Lung (tissue), 12 donors: ENCODE data around the gene VGLL4. TPM values are rescaled to one million over a fixed set of nuclear protein-coding genes. Genes with fewer than 3 reads are reported as not detected.
A peak's percentile ranks its signal among the peaks of the same experiment; 100 is the strongest.

Experiments
- ATAC-seq: fragments of 200-7000 bp; cut with Tn5 transposase; one replicate; pipeline ENCODE4 v1.9.1; 2020; ENCODE audit warnings: moderate number of reproducible peaks; ENCODE audit not compliant: insufficient read depth, low FRiP score
- DNase-seq, 3 donors: peaks; one replicate each; pipeline ENCODE4 v3.0.0-alpha.2; 2013 to 2017
- H3K27ac ChIP-seq, 2 donors: one replicate each; pipeline ENCODE4 v1.5.1; 2013; ENCODE audit warnings: mild to moderate bottlenecking in 2 of 2, moderate library complexity in 2 of 2, control low read depth in 1 of 2, inconsistent platforms in 1 of 2, low read depth in 1 of 2, low read length in 1 of 2
- H3K27me3 ChIP-seq, 3 donors: one replicate each; pipeline ENCODE4 v1.5.1; 2013; ENCODE audit warnings: low read length in 2 of 3; ENCODE audit not compliant: control insufficient read depth in 3 of 3, insufficient read depth in 3 of 3
- H3K36me3 ChIP-seq, 4 donors: one replicate each; pipeline ENCODE4 v1.5.1; 2013; ENCODE audit warnings: low read length in 4 of 4, mild to moderate bottlenecking in 1 of 4, moderate library complexity in 1 of 4; ENCODE audit not compliant: control insufficient read depth in 4 of 4, insufficient read depth in 4 of 4
- H3K4me1 ChIP-seq, 5 donors: one replicate each; pipeline ENCODE4 v1.5.1; 2013; ENCODE audit warnings: low read length in 5 of 5, mild to moderate bottlenecking in 2 of 5, moderate library complexity in 1 of 5; ENCODE audit not compliant: control insufficient read depth in 5 of 5, insufficient read depth in 5 of 5
- H3K4me3 ChIP-seq: one replicate; pipeline ENCODE4 v1.5.1; 2013; ENCODE audit warnings: mild to moderate bottlenecking, control low read depth, moderate library complexity
- H3K9ac ChIP-seq, 2 donors: one replicate each; pipeline ENCODE4 v1.5.1; 2013; ENCODE audit warnings: low read length in 2 of 2, control low read depth in 1 of 2; ENCODE audit not compliant: insufficient read depth in 1 of 2
- H3K9me3 ChIP-seq, 4 donors: one replicate each; pipeline ENCODE4 v1.5.1; 2013; ENCODE audit warnings: low read length in 3 of 4, mild to moderate bottlenecking in 1 of 4, moderate library complexity in 1 of 4; ENCODE audit not compliant: control insufficient read depth in 4 of 4, insufficient read depth in 3 of 4
- CTCF ChIP-seq: IDR thresholded peaks from 2 replicates; pipeline ENCODE4 v1.5.1; 2012; ENCODE audit warnings: mild to moderate bottlenecking; ENCODE audit errors: control extremely low read depth, extremely low read depth
- WGBS, 2 donors: extraction: QIAGEN DNeasy Blood & Tissue Kit; methylation state at CpG; one replicate each; pipeline ENCODE4 v1.1.7; 2013; 5-methylcytosine and 5-hydroxymethylcytosine counted together
- polyA plus RNA-seq, 2 donors: library from polyadenylated mRNA; stranded (reverse); fragments of 200-250 nt; gene quantifications; one replicate each; pipeline ENCODE4 v1.2.1, GENCODE V29; 2013
- total RNA-seq, 2 donors: library from RNA; depleted of rRNA in 1 of 2; stranded (reverse); fragments of >200 nt in 1 of 2; gene quantifications; one replicate each; pipeline ENCODE4 v1.2.1, GENCODE V29; 2014 to 2021
- donor health status: control.
- donor health status: control.
- donor health status: Bipolar disorder and iron deficiency.
- donor health status: healthy.
- donor health status: DM: yes; HTN: yes; CAD: no.

Gene VGLL4
- total and polyA plus RNA-seq, 4 donors = 30.5 to 94.1 (median 39.3) TPM

- Histone ChIP-seq H3K4me1 (peaks cover 18 to 71% (median 45%) of the 10 kb centered on the region in 5 donors), H3K4me3 (no peak overlapping the region), H3K27me3 (no peaks in the 10 kb centered on the region), H3K36me3 (peaks cover 0 to 7% (median 0%) of the 10 kb centered on the region in 4 donors), H3K9me3 (peaks cover 0 to 1% (median 0%) of the 10 kb centered on the region in 4 donors), H3K27ac (no peak overlapping the region), H3K9ac (no peak overlapping the region)
- no peak for ATAC-seq
- WGBS, 2 donors = 93 to 94% methylated on average over 9 of the region's 9 CpGs
- TF ChIP-seq CTCF = no peak
- DNase-seq = no peak
These were observed 34.2 kb downstream of the VGLL4 start for GRCh38 chr3:11609481-11609880.

GRCh38 chr3:11607816-11608215 is 35.9 kb downstream of the VGLL4 start:
- Histone ChIP-seq H3K4me3 (no peak overlapping the region), H3K36me3 (peaks cover 0 to 6% (median under 1%) of the 10 kb centered on the region in 4 donors), H3K9me3 (peaks cover 0 to 1% (median 0%) of the 10 kb centered on the region in 4 donors), H3K9ac (peak overlapping the region in 1 of 2 donors; percentile 16), H3K4me1 (peaks cover 10 to 70% (median 47%) of the 10 kb centered on the region in 5 donors), H3K27me3 (no peaks in the 10 kb centered on the region), H3K27ac (no peak overlapping the region)
- ATAC-seq (no peak), DNase-seq (no peak)
- no peak for TF ChIP-seq CTCF
- WGBS, 2 donors = 18 to 26% methylated on average over 3 of the region's 3 CpGs

DNA sequence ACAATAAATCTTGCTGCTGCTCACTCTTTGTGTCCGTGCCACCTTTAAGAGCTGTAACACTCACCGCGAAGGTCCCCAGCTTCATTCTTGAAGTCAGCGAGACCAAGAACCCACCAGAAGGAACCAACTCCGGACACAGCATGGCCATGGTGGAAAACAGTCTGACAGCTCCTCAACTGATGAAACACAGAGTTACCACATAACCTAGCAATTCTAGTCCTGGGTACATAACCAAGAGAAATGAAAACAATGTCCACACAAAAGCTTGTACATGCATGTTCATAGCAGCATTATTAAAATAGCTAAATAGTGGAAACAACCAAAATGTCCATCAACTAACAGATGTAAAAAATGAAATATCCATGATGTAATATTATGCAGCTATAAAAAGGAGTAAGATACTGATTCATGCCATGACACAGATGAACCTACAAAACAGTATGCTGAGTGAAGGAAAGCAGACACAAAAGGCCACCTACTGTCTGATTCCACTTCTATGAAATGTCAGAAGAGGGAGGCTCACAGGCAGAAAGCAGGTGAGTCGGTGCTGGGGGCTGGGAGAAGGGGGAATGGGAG is 36.8 kb downstream of the VGLL4 start:
- 60 to 82% methylated on average over 6 of the region's 6 CpGs for WGBS, 2 donors
- TF ChIP-seq CTCF = no peak
- DNase-seq = no peak
- no peaks in the 10 kb centered on the region for H3K27me3 ChIP-seq
- peaks cover 0 to 1% (median 0%) of the 10 kb centered on the region in 4 donors for H3K9me3 ChIP-seq
- no peak overlapping the region for H3K9ac ChIP-seq
- peaks cover 0 to 6% (median under 1%) of the 10 kb centered on the region in 4 donors for H3K36me3 ChIP-seq
- no peak for ATAC-seq
- H3K4me3 ChIP-seq = no peak overlapping the region
- H3K4me1 ChIP-seq = peaks cover 8 to 72% (median 40%) of the 10 kb centered on the region in 5 donors
- H3K27ac ChIP-seq = no peak overlapping the region
